ENCODE results near the gene SETD1B. TPM values are rescaled to one million over a fixed set of nuclear protein-coding genes. Genes with fewer than 3 reads are reported as not detected.

SETD1B gene
- total RNA-seq, 1 donor from 2014 or later, result 7.9 TPM

DNA sequence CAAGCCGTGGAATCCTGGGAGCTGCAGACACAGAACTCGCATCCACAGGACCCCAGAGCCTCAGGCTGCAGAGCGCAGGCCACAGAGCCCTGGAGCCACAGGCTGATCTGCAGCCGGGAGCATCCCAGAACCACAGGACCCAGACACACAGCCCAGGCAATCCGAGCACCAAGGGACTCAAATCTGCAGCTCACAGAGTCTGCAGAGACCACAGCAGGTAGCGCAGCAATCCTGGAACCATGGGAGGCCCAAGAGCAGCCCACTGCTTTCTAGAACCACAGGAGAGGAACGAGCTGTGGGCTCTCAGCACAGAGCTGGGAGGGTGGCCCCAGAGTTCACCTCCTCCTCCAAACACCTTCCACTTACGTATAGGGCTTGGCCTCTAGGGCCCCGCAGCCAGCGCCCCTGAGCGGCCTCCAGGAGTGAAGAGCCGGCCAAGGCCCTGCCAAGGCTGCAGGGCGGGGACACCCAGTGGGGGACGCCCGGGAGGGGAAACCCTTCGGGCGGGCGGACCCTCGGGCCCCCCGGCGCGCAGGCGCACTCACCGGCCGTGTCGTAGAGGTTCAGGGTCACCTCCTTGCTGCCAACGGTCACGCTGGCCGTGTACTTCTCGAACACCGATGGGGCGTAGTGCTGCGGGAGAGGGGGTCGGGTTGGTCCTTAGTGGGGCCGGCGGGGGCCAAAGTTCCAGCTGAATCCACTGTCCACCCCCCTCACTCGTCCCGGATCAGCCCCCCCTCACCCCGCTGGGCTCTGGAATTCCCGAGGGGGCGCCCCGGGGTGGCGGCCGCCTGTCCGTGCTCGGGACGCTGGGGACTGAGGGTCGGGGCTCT is 11.0 kb upstream of the SETD1B start:
- peaks cover 93% of the 10 kb centered on the region for H3K4me1 ChIP-seq
- intact Hi-C loops (cut with micrococcal nuclease), result loop anchor here (5.0 kb wide), 1 partner anchor 96 kb away; no protein-coding TSS in a partner anchor
- H3K9me3 ChIP-seq (replicated peaks), result no peaks in the 10 kb centered on the region
- peak; percentile 54 for DNase-seq
- H3K36me3 ChIP-seq, result peaks cover 9% of the 10 kb centered on the region
- H3K4me3 ChIP-seq, result peak overlapping the region; percentile 75
- no peaks in the 10 kb centered on the region for H3K27me3 ChIP-seq (ENCODE audit: low read depth)
- TF ChIP-seq, protein P1, sequence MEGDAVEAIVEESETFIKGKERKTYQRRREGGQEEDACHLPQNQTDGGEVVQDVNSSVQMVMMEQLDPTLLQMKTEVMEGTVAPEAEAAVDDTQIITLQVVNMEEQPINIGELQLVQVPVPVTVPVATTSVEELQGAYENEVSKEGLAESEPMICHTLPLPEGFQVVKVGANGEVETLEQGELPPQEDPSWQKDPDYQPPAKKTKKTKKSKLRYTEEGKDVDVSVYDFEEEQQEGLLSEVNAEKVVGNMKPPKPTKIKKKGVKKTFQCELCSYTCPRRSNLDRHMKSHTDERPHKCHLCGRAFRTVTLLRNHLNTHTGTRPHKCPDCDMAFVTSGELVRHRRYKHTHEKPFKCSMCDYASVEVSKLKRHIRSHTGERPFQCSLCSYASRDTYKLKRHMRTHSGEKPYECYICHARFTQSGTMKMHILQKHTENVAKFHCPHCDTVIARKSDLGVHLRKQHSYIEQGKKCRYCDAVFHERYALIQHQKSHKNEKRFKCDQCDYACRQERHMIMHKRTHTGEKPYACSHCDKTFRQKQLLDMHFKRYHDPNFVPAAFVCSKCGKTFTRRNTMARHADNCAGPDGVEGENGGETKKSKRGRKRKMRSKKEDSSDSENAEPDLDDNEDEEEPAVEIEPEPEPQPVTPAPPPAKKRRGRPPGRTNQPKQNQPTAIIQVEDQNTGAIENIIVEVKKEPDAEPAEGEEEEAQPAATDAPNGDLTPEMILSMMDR (IDR thresholded peaks at IDR 0.05; ENCODE audit: borderline replicate concordance), result no peak
- H3K27ac ChIP-seq (replicated peaks), result peak overlapping the region; percentile 100

DNA sequence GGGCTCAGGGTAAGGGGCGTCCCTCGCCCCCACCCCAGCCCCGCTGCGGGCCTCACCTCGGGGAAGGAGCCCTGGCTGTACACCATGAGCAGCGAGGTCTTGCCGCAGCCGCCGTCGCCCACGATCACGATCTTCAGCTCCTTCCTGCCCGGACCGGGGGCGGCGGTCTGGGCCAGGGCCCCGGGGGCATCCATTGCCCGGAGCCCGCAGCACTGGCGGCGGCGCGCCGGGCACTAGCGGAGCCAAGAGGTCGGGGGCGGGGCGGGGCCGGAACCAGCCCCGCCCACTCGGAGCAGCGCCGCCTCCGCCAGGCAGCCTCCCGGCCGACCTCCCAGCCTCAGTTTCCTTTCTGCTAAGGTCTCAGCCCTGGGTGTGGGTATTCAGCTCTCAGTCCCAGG is 10.4 kb upstream of the SETD1B start, which contains the start of gene RHOF:
TSS of gene RHOF (minus strand) at position 249 of the 398 bp plus-strand sequence. CDS start at position 194, 55 bp downstream.
- Histone ChIP-seq H3K36me3 (peaks cover 9% of the 10 kb centered on the region), H3K27ac (replicated peaks) (peak within 1 kb of the TSS; percentile 100), H3K4me3 (peak within 1 kb of the TSS; percentile 75), H3K9me3 (replicated peaks) (no peaks in the 10 kb centered on the region), H3K27me3 (ENCODE audit: low read depth) (no peaks in the 10 kb centered on the region), H3K4me1 (peaks cover 93% of the 10 kb centered on the region)
- intact Hi-C loops (cut with micrococcal nuclease), result loop anchor here (5.0 kb wide), 1 partner anchor 96 kb away; no protein-coding TSS in a partner anchor
- TF ChIP-seq, protein P1 (IDR thresholded peaks at IDR 0.05; ENCODE audit: borderline replicate concordance), result no peak
- peak; percentile 58 for DNase-seq

DNA sequence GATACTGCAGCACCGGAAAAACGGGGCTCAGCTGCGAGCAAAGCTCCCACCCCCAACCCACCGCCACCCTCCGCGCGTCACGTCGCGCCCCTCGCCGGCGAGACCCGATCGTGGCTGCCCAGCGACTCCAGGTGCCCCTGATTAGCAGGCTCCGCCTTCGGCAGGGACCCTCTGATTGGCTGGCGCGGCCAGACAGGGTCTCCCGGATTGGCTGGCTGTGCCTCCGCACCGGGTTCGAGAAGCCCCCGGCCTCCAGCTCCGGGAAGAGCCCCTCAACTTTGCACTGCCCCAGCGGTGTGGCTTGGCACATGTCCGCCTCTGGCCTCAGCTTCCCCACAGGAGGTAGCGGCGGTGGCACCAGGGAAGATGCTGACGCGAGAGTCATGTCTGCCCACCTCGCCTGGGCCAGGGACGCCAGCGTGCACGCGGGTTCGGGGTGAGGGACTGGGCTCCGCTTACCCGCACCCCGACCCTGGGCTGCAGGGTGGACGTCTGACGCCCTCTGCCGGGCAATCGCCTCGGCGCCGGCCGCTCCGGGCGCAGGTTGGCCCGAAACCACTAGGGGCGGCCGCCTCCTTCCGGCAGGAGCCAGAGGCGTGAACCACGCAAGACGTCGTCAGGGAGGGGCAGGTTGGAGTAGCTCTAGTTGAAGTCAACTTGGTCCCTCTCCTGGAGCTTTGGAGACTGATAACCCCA is 9.8 kb upstream of the SETD1B start:
- DNase-seq, result peak; percentile 90
- Histone ChIP-seq H3K4me3 (peak overlapping the region; percentile 75), H3K27ac (replicated peaks) (peak overlapping the region; percentile 100), H3K9me3 (replicated peaks) (no peaks in the 10 kb centered on the region), H3K4me1 (peaks cover 93% of the 10 kb centered on the region), H3K36me3 (peaks cover 9% of the 10 kb centered on the region), H3K27me3 (ENCODE audit: low read depth) (no peaks in the 10 kb centered on the region)
- intact Hi-C loops (cut with micrococcal nuclease), result loop anchor here (5.0 kb wide), 1 partner anchor 97 kb away; no protein-coding TSS in a partner anchor
- TF ChIP-seq, protein P1 (IDR thresholded peaks at IDR 0.05; ENCODE audit: borderline replicate concordance), result peak; percentile 99

DNA sequence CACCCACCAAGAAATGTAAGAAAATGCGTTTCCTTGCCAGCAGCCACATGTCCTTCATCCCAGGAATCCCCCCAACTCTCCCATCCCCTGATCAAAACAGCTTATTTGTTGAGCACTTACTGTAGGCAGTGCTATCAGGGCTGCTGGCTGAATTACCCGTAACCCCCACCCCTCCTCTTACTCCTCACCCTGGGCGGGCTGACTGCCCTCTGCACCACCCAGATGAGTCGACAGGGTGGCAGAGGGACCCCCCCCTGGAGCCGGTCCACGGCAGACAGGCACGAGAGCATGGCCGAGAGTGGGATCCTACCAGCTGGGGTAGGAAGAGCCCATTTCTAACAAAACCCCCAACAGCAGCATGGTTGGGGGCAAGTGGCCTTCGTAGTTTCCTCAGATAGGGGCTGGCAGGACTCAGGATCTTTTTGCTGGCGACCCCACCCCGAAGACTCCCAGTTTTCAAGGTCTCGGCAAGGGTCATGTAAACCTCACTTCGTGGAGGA is 9.2 kb upstream of the SETD1B start:
- Histone ChIP-seq H3K4me1 (peaks cover 93% of the 10 kb centered on the region), H3K27ac (replicated peaks) (peak overlapping the region; percentile 100), H3K9me3 (replicated peaks) (no peaks in the 10 kb centered on the region), H3K4me3 (peak overlapping the region; percentile 75), H3K36me3 (peaks cover 9% of the 10 kb centered on the region), H3K27me3 (ENCODE audit: low read depth) (no peaks in the 10 kb centered on the region)
- DNase-seq, result no peak
- intact Hi-C loops (cut with micrococcal nuclease), result loop anchor here (5.0 kb wide), 1 partner anchor 97 kb away; no protein-coding TSS in a partner anchor
- TF ChIP-seq, protein P1 (IDR thresholded peaks at IDR 0.05; ENCODE audit: borderline replicate concordance), result no peak
